ENCODE data around the gene TLN1. TPM values are rescaled to one million over a fixed set of nuclear protein-coding genes. Genes with fewer than 3 reads are reported as not detected.

TLN1 gene
- total and polyA plus RNA-seq, 2 donors (not counting 1 experiment from before 2014, with no cell fraction given), result 102 to 280 TPM

- ChIA-PET POLR2A (interaction anchor here (0.6 kb wide), 1 partner anchor 693 kb away, joined by 4 read pairs; no protein-coding TSS in a partner anchor), CTCF (interaction anchor here (0.8 to 7.6 kb wide), 3 partner anchors 8 to 37 kb away, joined by 3 to 82 read pairs (median 3); no protein-coding TSS in a partner anchor)
- H3K4me1 Mint-ChIP-seq, result peaks cover 11% of the 10 kb centered on the region
- Histone ChIP-seq H3K36me3 (replicated peaks in 1 of 2; ENCODE audit: control extremely low read depth in 1 of 2, control insufficient read depth in 1 of 2, extremely low read depth in 1 of 2, insufficient read depth in 2 of 2, low read length in 1 of 2) (no peaks in the 10 kb centered on the region), H3K4me3 (ENCODE audit: control extremely low read depth in 1 of 5, extremely low read depth in 1 of 5, insufficient read depth in 1 of 5, low read depth in 2 of 5, low read length in 4 of 5) (no peak overlapping the region), H3K4me1 (ENCODE audit: control insufficient read depth in 2 of 2, insufficient read depth in 2 of 2, low read length in 2 of 2) (peaks cover 3 to 18% of the 10 kb centered on the region in 2 donors), H4K20me1 (ENCODE audit: control insufficient read depth, insufficient read depth, low read length, poor library complexity, severe bottlenecking) (no peaks in the 10 kb centered on the region), H3K9ac (ENCODE audit: low read length) (no peak overlapping the region), H3K4me2 (replicated peaks; ENCODE audit: low read depth, low read length, poor library complexity, severe bottlenecking) (no peak overlapping the region), H3K79me2 (ENCODE audit: control insufficient read depth, insufficient read depth, low read length) (no peaks in the 10 kb centered on the region), H2AFZ (ENCODE audit: insufficient read depth, low read depth, low read length, poor library complexity, severe bottlenecking) (no peak overlapping the region), H3K27ac (ENCODE audit: low read length in 2 of 2) (no peak overlapping the region), H3K9me3 (ENCODE audit: control extremely low read depth in 1 of 3, control insufficient read depth in 2 of 3, insufficient read depth in 1 of 3, low read length in 2 of 3) (no peaks in the 10 kb centered on the region), H3K27me3 (replicated peaks in 1 of 4; ENCODE audit: control extremely low read depth in 1 of 4, control insufficient read depth in 3 of 4, insufficient read depth in 4 of 4, low read length in 3 of 4) (no peaks in the 10 kb centered on the region)
- intact Hi-C loops (cut with micrococcal nuclease), result no loop called here
- DNase-seq, result no peak
- ATAC-seq (ENCODE audit: low read depth), result no peak
- no peaks in the 10 kb centered on the region for H3K9me3 Mint-ChIP-seq (ENCODE audit: insufficient read depth)
- TF ChIP-seq EZH2 (IDR thresholded peaks at IDR 0.05; ENCODE audit: borderline replicate concordance, insufficient read depth, low read depth, low read length, poor library complexity, severe bottlenecking), result no peak
- no peak for TF ChIP-seq CTCF (IDR thresholded peaks at IDR 0.05)
- no peak overlapping the region for H3K27ac Mint-ChIP-seq
- no peaks in the 10 kb centered on the region for H3K27me3 Mint-ChIP-seq
- 85% methylated on average over 9 of the region's 11 CpGs for WGBS (ENCODE audit: insufficient coverage)
- no peak overlapping the region for H3K4me3 Mint-ChIP-seq
These were observed 45.5 kb downstream of the TLN1 start for GRCh38 chr9:35686222-35687203.

GRCh38 chr9:35685506-35685905, 46.5 kb downstream of the TLN1 start:
- H3K27me3 Mint-ChIP-seq, result no peaks in the 10 kb centered on the region
- H3K4me1 ChIP-seq (ENCODE audit: control insufficient read depth in 2 of 2, insufficient read depth in 2 of 2, low read length in 2 of 2), result peaks cover 6 to 23% of the 10 kb centered on the region in 2 donors
- peaks cover 14% of the 10 kb centered on the region for H3K4me1 Mint-ChIP-seq
- no peak overlapping the region for H2AFZ ChIP-seq (ENCODE audit: insufficient read depth, low read depth, low read length, poor library complexity, severe bottlenecking)
- DNase-seq (no peak), ATAC-seq (ENCODE audit: low read depth) (no peak)
- WGBS (ENCODE audit: insufficient coverage), result 96% methylated on average over 13 of the region's 13 CpGs
- ChIA-PET CTCF (interaction anchor here (7.6 kb wide), 1 partner anchor 9 kb away, joined by 82 read pairs; no protein-coding TSS in a partner anchor), POLR2A (interaction anchor here (0.6 kb wide), 1 partner anchor 31 kb away, joined by 6 read pairs; no protein-coding TSS in a partner anchor)
- intact Hi-C loops (cut with micrococcal nuclease), result no loop called here
- no peak overlapping the region for H3K4me3 ChIP-seq (ENCODE audit: control extremely low read depth in 1 of 5, extremely low read depth in 1 of 5, insufficient read depth in 1 of 5, low read depth in 2 of 5, low read length in 4 of 5)
- no peaks in the 10 kb centered on the region for H3K9me3 Mint-ChIP-seq (ENCODE audit: insufficient read depth)
- H3K4me3 Mint-ChIP-seq, result no peak overlapping the region
- TF ChIP-seq CTCF (IDR thresholded peaks at IDR 0.05), result no peak
- TF ChIP-seq EZH2 (IDR thresholded peaks at IDR 0.05; ENCODE audit: borderline replicate concordance, insufficient read depth, low read depth, low read length, poor library complexity, severe bottlenecking), result no peak
- no peak overlapping the region for H3K27ac ChIP-seq (ENCODE audit: low read length in 2 of 2)
- H3K4me2 ChIP-seq (replicated peaks; ENCODE audit: low read depth, low read length, poor library complexity, severe bottlenecking), result no peak overlapping the region
- no peaks in the 10 kb centered on the region for H3K79me2 ChIP-seq (ENCODE audit: control insufficient read depth, insufficient read depth, low read length)
- H3K27me3 ChIP-seq (replicated peaks in 1 of 4; ENCODE audit: control extremely low read depth in 1 of 4, control insufficient read depth in 3 of 4, insufficient read depth in 4 of 4, low read length in 3 of 4), result no peaks in the 10 kb centered on the region
- H3K9ac ChIP-seq (ENCODE audit: low read length), result no peak overlapping the region
- H3K27ac Mint-ChIP-seq, result no peak overlapping the region
- no peaks in the 10 kb centered on the region for H3K9me3 ChIP-seq (ENCODE audit: control extremely low read depth in 1 of 3, control insufficient read depth in 2 of 3, insufficient read depth in 1 of 3, low read length in 2 of 3)
- H3K36me3 ChIP-seq (replicated peaks in 1 of 2; ENCODE audit: control extremely low read depth in 1 of 2, control insufficient read depth in 1 of 2, extremely low read depth in 1 of 2, insufficient read depth in 2 of 2, low read length in 1 of 2), result no peaks in the 10 kb centered on the region
- H4K20me1 ChIP-seq (ENCODE audit: control insufficient read depth, insufficient read depth, low read length, poor library complexity, severe bottlenecking), result no peaks in the 10 kb centered on the region
